Activated CD8-positive, alpha-beta memory T cell treated with anti-CD3 and anti-CD28 coated beads, Interleukin-2, amount 50 U/mL, for 4 hours (primary cell): ENCODE measurements around the gene CEMIP.

Experiments
- DNase-seq: peaks from one replicate; pipeline ENCODE4 v3.0.0-alpha.2; 2020

CEMIP gene

GRCh38 chr15:80989518-80990478, 210.6 kb downstream of the CEMIP start, which contains the start of gene MESD:
Gene MESD, minus strand, starts transcription at chr15:80989819. Its CDS starts 28 bp downstream, at chr15:80989791.
- peak; percentile 98 for DNase-seq

- no peak for DNase-seq
Observed at GRCh38 chr15:80990955-80991354, 211.8 kb downstream of the CEMIP start.

- no peak for DNase-seq
Observed at GRCh38 chr15:80991421-80991820, 212.3 kb downstream of the CEMIP start.

GRCh38 chr15:80992006-80992405, 212.8 kb downstream of the CEMIP start:
- no peak for DNase-seq

- no peak for DNase-seq
Observed at GRCh38 chr15:80992441-80992840, 213.3 kb downstream of the CEMIP start.

GRCh38 chr15:80996247-80996646, 217.1 kb downstream of the CEMIP start:
- DNase-seq, result no peak

- DNase-seq, result no peak
Observed at GRCh38 chr15:80997692-80998091, 218.5 kb downstream of the CEMIP start.

- DNase-seq, result no peak
Observed at GRCh38 chr15:80998251-80998650, 219.1 kb downstream of the CEMIP start.

- peak; percentile 40 for DNase-seq
Observed at GRCh38 chr15:80999623-81000036, 220.5 kb downstream of the CEMIP start.

- DNase-seq, result no peak
Observed at GRCh38 chr15:81000144-81000623, 221.0 kb downstream of the CEMIP start.

- DNase-seq, result peak; percentile 82
Observed at GRCh38 chr15:81000624-81001151, 221.5 kb downstream of the CEMIP start, which contains the start of gene TLNRD1. Gene TLNRD1, plus strand, starts transcription at chr15:81000923. Its CDS starts 1,349 bp downstream, at chr15:81002272.
